Measurements from ENCODE around the gene YIF1A. TPM values are rescaled to one million over a fixed set of nuclear protein-coding genes. Genes with fewer than 3 reads are reported as not detected.

Gene YIF1A
- total RNA-seq, 4 donors from 2014 or later: 57.7 to 92.5 (median 85.4) TPM

DNA sequence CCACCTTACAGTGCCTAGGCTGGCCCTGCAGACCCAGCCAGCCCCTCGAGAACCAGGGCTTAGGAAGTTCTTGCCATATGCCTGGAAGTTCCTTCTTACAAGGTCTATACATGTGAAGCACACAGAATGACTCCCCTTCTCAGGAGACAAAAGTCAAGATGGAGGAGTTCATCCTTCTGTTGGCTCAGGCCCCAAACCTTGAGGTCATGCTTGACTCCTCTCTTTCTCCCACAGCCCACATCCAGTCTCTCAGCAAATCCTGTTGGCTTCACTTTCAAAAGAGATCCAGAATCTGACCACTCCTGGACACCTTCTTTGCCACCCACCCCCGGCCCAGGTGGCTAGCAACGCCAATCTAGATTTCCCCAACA, 29.6 kb upstream of the YIF1A start:
- Histone ChIP-seq H3K9me3 (no peaks in the 10 kb centered on the region), H3K36me3 (no peaks in the 10 kb centered on the region), H3K4me3 (no peak overlapping the region), H3K27ac (replicated peaks in 1 of 4) (peak overlapping the region; percentile 50 to 89 (median 74)), H3K4me1 (peaks cover 35 to 68% (median 66%) of the 10 kb centered on the region in 4 donors), H3K27me3 (peaks cover 0 to 8% (median 0%) of the 10 kb centered on the region in 4 donors)
- intact Hi-C loops (cut with DNase I): no loop called here
- WGBS: 53% methylated on average over 2 of the region's 3 CpGs
- no peak for DNase-seq (ENCODE audit: extremely low spot score)
- TF ChIP-seq EP300 (IDR thresholded peaks at IDR 0.05) (no peak), POLR2A (IDR thresholded peaks at IDR 0.05; ENCODE audit: low read depth) (no peak), POLR2AphosphoS5 (IDR thresholded peaks at IDR 0.05) (no peak)
- TF ChIP-seq, protein P1, sequence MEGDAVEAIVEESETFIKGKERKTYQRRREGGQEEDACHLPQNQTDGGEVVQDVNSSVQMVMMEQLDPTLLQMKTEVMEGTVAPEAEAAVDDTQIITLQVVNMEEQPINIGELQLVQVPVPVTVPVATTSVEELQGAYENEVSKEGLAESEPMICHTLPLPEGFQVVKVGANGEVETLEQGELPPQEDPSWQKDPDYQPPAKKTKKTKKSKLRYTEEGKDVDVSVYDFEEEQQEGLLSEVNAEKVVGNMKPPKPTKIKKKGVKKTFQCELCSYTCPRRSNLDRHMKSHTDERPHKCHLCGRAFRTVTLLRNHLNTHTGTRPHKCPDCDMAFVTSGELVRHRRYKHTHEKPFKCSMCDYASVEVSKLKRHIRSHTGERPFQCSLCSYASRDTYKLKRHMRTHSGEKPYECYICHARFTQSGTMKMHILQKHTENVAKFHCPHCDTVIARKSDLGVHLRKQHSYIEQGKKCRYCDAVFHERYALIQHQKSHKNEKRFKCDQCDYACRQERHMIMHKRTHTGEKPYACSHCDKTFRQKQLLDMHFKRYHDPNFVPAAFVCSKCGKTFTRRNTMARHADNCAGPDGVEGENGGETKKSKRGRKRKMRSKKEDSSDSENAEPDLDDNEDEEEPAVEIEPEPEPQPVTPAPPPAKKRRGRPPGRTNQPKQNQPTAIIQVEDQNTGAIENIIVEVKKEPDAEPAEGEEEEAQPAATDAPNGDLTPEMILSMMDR (IDR thresholded peaks at IDR 0.05): no peak

DNA sequence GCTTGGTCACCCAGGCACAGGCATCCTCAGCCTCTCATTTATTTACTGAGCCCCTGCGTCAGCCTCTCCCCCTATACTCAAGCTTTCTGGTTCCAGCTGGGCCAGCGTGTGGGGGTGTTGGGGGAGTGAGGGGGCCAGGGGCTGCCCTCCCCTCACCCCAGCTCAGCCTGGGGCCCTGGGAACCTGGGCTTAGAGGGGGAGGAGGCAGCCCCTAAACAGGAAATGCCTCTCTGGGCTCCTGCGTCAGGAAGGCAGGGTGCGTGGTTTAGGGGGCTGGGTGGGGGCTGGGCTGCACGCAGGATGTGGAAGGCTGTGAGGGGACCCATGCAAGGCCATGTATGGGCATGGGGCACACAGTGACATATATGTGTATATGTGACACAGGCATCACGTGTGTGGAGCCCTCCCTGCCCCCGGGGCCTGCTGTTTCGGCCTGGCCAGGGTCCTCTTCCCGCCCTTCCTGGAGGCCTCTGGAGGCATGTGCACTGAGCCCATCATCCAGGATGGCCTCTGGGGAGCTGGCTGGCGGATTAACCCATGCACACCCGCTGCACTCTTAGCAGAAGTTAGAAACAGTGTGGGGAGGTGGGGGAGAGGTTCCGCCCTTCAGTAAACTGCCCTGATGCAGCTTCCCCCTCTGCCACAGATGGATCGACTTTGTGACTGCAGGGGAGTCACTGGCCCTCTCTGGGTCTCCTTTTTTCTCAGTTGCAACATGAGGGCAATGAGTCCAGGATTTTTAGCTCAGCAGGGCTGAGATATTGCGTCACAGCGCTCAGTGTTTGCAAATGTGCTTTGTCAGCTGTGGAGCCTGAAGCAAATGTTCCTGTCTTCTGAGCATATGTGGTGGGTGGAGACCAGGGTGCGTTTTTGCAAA, 29.0 kb upstream of the YIF1A start:
- TF ChIP-seq POLR2A (IDR thresholded peaks at IDR 0.05; ENCODE audit: low read depth): no peak
- peak; percentile 32 to 53 for TF ChIP-seq POLR2AphosphoS5 (IDR thresholded peaks at IDR 0.05)
- Histone ChIP-seq H3K4me1 (peaks cover 40 to 74% (median 72%) of the 10 kb centered on the region in 4 donors), H3K27me3 (peaks cover 0 to 8% (median 0%) of the 10 kb centered on the region in 4 donors), H3K4me3 (peak overlapping the region in 3 of 4 donors; percentile 59 to 75 (median 59)), H3K27ac (replicated peaks in 1 of 4) (peak overlapping the region; percentile 83 to 95 (median 89)), H3K9me3 (no peaks in the 10 kb centered on the region), H3K36me3 (no peaks in the 10 kb centered on the region)
- WGBS: 27% methylated on average over 9 of the region's 16 CpGs
- intact Hi-C loops (cut with DNase I): no loop called here
- no peak for DNase-seq (ENCODE audit: extremely low spot score)

DNA sequence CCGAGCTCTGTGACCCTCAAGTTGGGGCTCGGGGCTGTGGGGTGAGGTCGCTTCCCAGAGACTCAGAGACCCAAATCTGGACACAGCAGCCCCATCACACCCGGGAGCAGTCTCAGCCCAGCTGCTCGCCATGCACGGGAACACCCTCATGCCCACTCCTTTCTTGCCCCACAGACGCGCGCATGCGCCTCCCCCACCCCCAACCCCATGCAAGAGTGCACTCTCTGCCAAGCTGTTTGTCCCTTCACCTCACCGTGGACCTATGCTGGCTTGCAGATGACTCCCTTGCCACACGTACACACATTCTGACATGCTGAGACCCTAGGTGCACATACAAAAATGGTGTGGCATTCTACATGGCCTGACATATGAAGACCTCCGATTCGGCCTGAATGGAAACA, 28.4 kb upstream of the YIF1A start:
- DNase-seq (ENCODE audit: extremely low spot score): no peak
- Histone ChIP-seq H3K36me3 (no peaks in the 10 kb centered on the region), H3K4me3 (peak overlapping the region; percentile 59 to 75 (median 62)), H3K27me3 (peaks cover 0 to 8% (median 0%) of the 10 kb centered on the region in 4 donors), H3K9me3 (no peaks in the 10 kb centered on the region), H3K27ac (replicated peaks in 1 of 4) (peak overlapping the region; percentile 83 to 95 (median 89)), H3K4me1 (peaks cover 41 to 76% (median 74%) of the 10 kb centered on the region in 4 donors)
- TF ChIP-seq POLR2A (IDR thresholded peaks at IDR 0.05; ENCODE audit: low read depth): no peak
- no peak for TF ChIP-seq EP300 (IDR thresholded peaks at IDR 0.05)
- no peak for TF ChIP-seq POLR2AphosphoS5 (IDR thresholded peaks at IDR 0.05)
- TF ChIP-seq, protein P1 (IDR thresholded peaks at IDR 0.05): no peak
- WGBS: 0% methylated on average over 5 of the region's 14 CpGs
- intact Hi-C loops (cut with DNase I): no loop called here

DNA sequence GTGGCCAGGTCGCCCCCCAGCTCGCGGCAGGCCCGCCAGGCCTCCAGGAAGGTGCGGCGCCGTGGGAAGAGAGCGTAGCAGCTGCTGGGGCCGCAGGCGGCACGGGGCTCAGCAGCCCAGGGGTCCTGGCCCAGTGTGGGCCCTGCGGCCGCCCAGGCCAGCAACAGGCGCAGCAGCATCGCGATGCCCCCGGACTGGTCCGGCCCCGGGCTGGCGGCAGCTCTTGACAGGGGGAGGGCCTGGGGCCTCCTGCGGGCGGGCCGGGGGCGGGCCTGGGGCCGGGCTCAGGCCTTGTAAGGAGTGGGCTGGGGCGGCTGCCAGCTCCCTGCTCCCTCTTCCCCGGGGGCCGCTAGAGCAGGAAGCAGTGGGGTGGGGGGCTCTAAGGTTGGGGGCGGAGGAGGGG, 27.9 kb upstream of the YIF1A start, which contains the start of gene CD248:
Gene CD248, minus strand, starts transcription at position 196 of the 403 bp plus-strand sequence. Its CDS starts 17 bp downstream, at position 179.
- intact Hi-C loops (cut with DNase I): no loop called here
- no CpG with 5 or more reads among the region's 29 CpGs for WGBS
- Histone ChIP-seq H3K4me1 (peaks cover 41 to 75% (median 71%) of the 10 kb centered on the region in 4 donors), H3K36me3 (no peaks in the 10 kb centered on the region), H3K4me3 (peak within 1 kb of the TSS; percentile 59 to 75 (median 62)), H3K9me3 (no peaks in the 10 kb centered on the region), H3K27me3 (peaks cover 0 to 8% (median 0%) of the 10 kb centered on the region in 4 donors), H3K27ac (replicated peaks in 1 of 4) (peak within 1 kb of the TSS; percentile 83 to 95 (median 89))
- DNase-seq (ENCODE audit: extremely low spot score): no peak
- TF ChIP-seq POLR2AphosphoS5 (IDR thresholded peaks at IDR 0.05): peak; percentile 28 to 75
- TF ChIP-seq, protein P1 (IDR thresholded peaks at IDR 0.05): no peak
- TF ChIP-seq EP300 (IDR thresholded peaks at IDR 0.05): no peak
- no peak for TF ChIP-seq POLR2A (IDR thresholded peaks at IDR 0.05; ENCODE audit: low read depth)

Data from esophagus muscularis mucosa (tissue), 4 donors.